ENCODE measurements around the gene GIT1. TPM values are rescaled to one million over a fixed set of nuclear protein-coding genes. Genes with fewer than 3 reads are reported as not detected.

GIT1 gene
- total and polyA plus RNA-seq, 2 of the 13 experiments (the other 11 are each of a cell fraction or from before 2014, with no cell fraction given), result 14.2 to 30.8 TPM

DNA sequence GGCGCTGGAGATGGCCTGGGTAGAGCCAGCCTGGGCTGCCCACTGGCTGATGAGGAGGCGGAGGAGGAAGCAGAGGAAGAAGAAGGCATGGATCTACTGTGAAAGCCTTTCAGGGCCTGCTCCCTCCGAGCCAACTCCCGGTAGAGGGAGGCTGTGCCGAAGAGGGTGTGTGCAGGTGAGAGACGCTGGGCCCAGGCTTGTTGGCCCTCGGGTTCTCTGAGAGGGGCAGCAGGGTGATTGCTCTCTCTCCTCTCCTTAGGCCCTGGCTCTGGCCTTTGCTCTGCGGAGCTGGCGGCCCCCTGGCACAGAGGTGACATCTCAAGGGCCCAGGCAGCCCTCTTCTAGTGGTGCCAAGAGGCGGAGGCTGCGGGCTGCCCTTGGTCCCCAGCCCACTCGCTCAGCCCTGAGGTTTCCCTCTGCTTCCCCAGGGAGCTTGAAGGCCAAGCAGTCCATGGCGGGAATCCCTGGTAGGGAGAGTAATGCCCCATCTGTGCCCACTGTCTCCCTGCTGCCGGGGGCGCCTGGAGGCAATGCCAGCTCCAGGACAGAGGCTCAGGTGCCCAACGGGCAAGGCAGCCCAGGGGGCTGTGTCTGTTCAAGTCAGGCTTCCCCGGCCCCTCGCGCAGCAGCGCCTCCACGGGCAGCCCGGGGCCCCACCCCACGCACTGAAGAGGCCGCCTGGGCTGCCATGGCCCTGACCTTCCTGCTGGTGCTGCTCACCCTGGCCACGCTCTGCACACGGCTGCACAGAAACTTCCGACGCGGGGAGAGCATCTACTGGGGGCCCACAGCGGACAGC, 17.4 kb downstream of the GIT1 start:
- H3K4me2 ChIP-seq (ENCODE audit: low read depth, low read length), result no peak overlapping the region
- H3K36me3 ChIP-seq (replicated peaks in 1 of 2; ENCODE audit: control insufficient read depth in 1 of 2, insufficient read depth in 2 of 2, low read length in 2 of 2), result peaks cover 0 to 11% of the 10 kb centered on the region in 2 experiments; a peak in 2 of 5 replicates
- H3K4me3 ChIP-seq (replicated peaks in 1 of 3; ENCODE audit: insufficient read depth in 1 of 3, low read depth in 2 of 3, low read length in 3 of 3), result no peak overlapping the region
- FAIRE-seq (no peak), DNase-seq (ENCODE audit: low spot score) (no peak), ATAC-seq (no peak)
- H3K79me2 ChIP-seq (ENCODE audit: insufficient read depth, low read length), result no peaks in the 10 kb centered on the region
- ChIA-PET POLR2A (no interaction called here), CTCF (ENCODE audit: low intra/inter-chr PET ratio, low total read pairs) (no interaction called here)
- H2AFZ ChIP-seq (ENCODE audit: low read length), result no peak overlapping the region
- peak; percentile 34; the same call in 1 of the 2 replicates for TF ChIP-seq RBFOX2 (IDR thresholded peaks at IDR 0.05; ENCODE audit: low read depth, low read length)
- no peak for TF ChIP-seq FOXC1 (CRISPR knock-in tag; IDR thresholded peaks at IDR 0.05; ENCODE audit: borderline replicate concordance)
- in situ Hi-C loops (cut with HindIII; ENCODE audit: extremely low pct_ligation_motif_present, low pct_unique_long_range_greater_than_20kb) (no loop called here), intact Hi-C loops (cut with micrococcal nuclease; ENCODE audit: unreplicated experiment) (no loop called here)
- BruUV-seq (replicated peaks), result no TSS peak
- WGBS (ENCODE audit: low lambda C conversion rate), result 96% methylated on average over 9 of the region's 30 CpGs
- no peak overlapping the region for H3K9ac ChIP-seq (ENCODE audit: insufficient read depth, low read depth, low read length)
- no peak overlapping the region for H3K27ac ChIP-seq (ENCODE audit: extremely low read length, insufficient read depth, low read length)
- no peaks in the 10 kb centered on the region for H3K9me3 ChIP-seq (ENCODE audit: low read length)
- peaks cover 32% of the 10 kb centered on the region for H3K4me1 ChIP-seq (ENCODE audit: insufficient read depth, low read length)
- no peaks in the 10 kb centered on the region for H4K20me1 ChIP-seq (ENCODE audit: insufficient read depth, low read length)
- no peaks in the 10 kb centered on the region for H3K27me3 ChIP-seq (ENCODE audit: control insufficient read depth in 1 of 2, insufficient read depth in 2 of 2, low read length in 2 of 2)

DNA sequence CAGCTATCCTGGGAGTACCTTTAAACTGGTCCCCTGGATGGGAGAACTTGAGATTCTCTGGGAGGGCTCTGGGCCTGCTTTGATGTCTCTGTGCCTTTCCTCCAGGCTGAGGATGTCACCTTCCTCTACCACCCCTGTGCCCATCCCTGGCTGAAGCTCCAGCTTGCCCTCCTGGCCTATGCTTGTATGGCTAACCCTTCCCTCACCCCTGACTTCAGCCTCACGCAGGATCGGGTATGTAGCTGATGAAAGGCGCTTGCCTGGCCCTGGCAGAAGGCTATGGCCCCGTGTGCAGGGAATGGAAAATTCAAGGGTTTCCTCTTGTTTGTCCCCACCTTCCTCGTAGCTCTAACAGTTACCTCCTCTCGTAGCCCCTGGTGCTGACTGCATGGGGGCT, 18.0 kb downstream of the GIT1 start:
- Histone ChIP-seq H3K9ac (ENCODE audit: insufficient read depth, low read depth, low read length) (no peak overlapping the region), H2AFZ (ENCODE audit: low read length) (no peak overlapping the region), H3K9me3 (ENCODE audit: low read length) (no peaks in the 10 kb centered on the region), H3K4me3 (replicated peaks in 1 of 3; ENCODE audit: insufficient read depth in 1 of 3, low read depth in 2 of 3, low read length in 3 of 3) (no peak overlapping the region), H3K27ac (ENCODE audit: extremely low read length, insufficient read depth, low read length) (no peak overlapping the region), H3K4me1 (ENCODE audit: insufficient read depth, low read length) (peaks cover 32% of the 10 kb centered on the region), H3K79me2 (ENCODE audit: insufficient read depth, low read length) (no peaks in the 10 kb centered on the region), H3K36me3 (replicated peaks in 1 of 2; ENCODE audit: control insufficient read depth in 1 of 2, insufficient read depth in 2 of 2, low read length in 2 of 2) (peaks cover 0 to 8% of the 10 kb centered on the region in 2 experiments; a peak in 2 of 5 replicates), H3K27me3 (ENCODE audit: control insufficient read depth in 1 of 2, insufficient read depth in 2 of 2, low read length in 2 of 2) (no peaks in the 10 kb centered on the region), H4K20me1 (ENCODE audit: insufficient read depth, low read length) (no peaks in the 10 kb centered on the region), H3K4me2 (ENCODE audit: low read depth, low read length) (no peak overlapping the region)
- intact Hi-C loops (cut with micrococcal nuclease; ENCODE audit: unreplicated experiment) (no loop called here), in situ Hi-C loops (cut with HindIII; ENCODE audit: extremely low pct_ligation_motif_present, low pct_unique_long_range_greater_than_20kb) (no loop called here)
- ChIA-PET POLR2A (no interaction called here), CTCF (ENCODE audit: low intra/inter-chr PET ratio, low total read pairs) (no interaction called here)
- FAIRE-seq, result no peak
- no peak for ATAC-seq
- no peak for DNase-seq (ENCODE audit: low spot score)
- WGBS (ENCODE audit: low lambda C conversion rate), result 100% methylated on average over 4 of the region's 6 CpGs
- no TSS peak for BruUV-seq (replicated peaks)
- TF ChIP-seq CREB1 (IDR thresholded peaks at IDR 0.05) (no peak), CREB1 (CRISPR knock-in tag; IDR thresholded peaks at IDR 0.05) (no peak), HES4 (CRISPR knock-in tag; IDR thresholded peaks at IDR 0.05; ENCODE audit: borderline replicate concordance) (no peak), HOXA3 (CRISPR knock-in tag; IDR thresholded peaks at IDR 0.05) (no peak), MAFK (conservative IDR thresholded peaks at IDR 0.05 in 1 of 2, IDR thresholded peaks at IDR 0.05 in 1 of 2; ENCODE audit: low read length in 2 of 2) (no peak), ZNF496 (CRISPR knock-in tag; IDR thresholded peaks at IDR 0.05; ENCODE audit: insufficient replicate concordance) (no peak), TCF7 (IDR thresholded peaks at IDR 0.05; ENCODE audit: low read depth) (no peak), MAFG (CRISPR knock-in tag; IDR thresholded peaks at IDR 0.05) (no peak), ZNF644 (CRISPR knock-in tag; IDR thresholded peaks at IDR 0.05; ENCODE audit: low read depth) (no peak)
- TF ChIP-seq, protein P1, sequence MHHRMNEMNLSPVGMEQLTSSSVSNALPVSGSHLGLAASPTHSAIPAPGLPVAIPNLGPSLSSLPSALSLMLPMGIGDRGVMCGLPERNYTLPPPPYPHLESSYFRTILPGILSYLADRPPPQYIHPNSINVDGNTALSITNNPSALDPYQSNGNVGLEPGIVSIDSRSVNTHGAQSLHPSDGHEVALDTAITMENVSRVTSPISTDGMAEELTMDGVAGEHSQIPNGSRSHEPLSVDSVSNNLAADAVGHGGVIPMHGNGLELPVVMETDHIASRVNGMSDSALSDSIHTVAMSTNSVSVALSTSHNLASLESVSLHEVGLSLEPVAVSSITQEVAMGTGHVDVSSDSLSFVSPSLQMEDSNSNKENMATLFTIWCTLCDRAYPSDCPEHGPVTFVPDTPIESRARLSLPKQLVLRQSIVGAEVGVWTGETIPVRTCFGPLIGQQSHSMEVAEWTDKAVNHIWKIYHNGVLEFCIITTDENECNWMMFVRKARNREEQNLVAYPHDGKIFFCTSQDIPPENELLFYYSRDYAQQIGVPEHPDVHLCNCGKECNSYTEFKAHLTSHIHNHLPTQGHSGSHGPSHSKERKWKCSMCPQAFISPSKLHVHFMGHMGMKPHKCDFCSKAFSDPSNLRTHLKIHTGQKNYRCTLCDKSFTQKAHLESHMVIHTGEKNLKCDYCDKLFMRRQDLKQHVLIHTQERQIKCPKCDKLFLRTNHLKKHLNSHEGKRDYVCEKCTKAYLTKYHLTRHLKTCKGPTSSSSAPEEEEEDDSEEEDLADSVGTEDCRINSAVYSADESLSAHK (CRISPR knock-in tag; IDR thresholded peaks at IDR 0.05; ENCODE audit: borderline replicate concordance), result no peak
